ENCODE data around the gene SUCLG2. TPM values are rescaled to one million over a fixed set of nuclear protein-coding genes. Genes with fewer than 3 reads are reported as not detected.

Gene SUCLG2
- total RNA-seq, 1 donor from 2014 or later: 29.5 TPM

DNA sequence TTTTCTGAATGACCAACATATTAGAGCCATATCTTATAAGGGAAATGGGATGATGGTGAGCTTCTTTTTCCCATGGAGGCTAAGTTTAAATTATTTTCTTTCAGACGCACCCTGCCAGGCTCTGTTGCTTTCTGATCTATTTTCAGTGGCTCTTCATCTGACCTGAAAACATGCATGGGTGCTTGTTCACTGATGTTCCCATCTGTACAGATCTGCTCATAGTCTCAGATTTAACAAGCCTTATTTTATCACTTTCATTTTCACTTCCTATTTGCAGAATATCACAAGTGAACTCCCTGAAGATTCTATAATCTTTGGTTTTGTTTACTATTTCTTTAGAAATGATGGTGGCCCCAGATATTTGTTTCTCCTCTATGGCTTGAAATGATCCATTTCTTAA, 31.1 kb upstream of the SUCLG2 start:
- no peak for DNase-seq (ENCODE audit: extremely low spot score in 2 of 2)
- Histone ChIP-seq H3K27me3 (no peaks in the 10 kb centered on the region), H3K4me1 (no peaks in the 10 kb centered on the region), H3K36me3 (no peaks in the 10 kb centered on the region), H3K9me3 (no peaks in the 10 kb centered on the region), H3K27ac (no peak overlapping the region), H3K4me3 (no peak overlapping the region)
- intact Hi-C loops (cut with DNase I): no loop called here
- TF ChIP-seq, protein P1, sequence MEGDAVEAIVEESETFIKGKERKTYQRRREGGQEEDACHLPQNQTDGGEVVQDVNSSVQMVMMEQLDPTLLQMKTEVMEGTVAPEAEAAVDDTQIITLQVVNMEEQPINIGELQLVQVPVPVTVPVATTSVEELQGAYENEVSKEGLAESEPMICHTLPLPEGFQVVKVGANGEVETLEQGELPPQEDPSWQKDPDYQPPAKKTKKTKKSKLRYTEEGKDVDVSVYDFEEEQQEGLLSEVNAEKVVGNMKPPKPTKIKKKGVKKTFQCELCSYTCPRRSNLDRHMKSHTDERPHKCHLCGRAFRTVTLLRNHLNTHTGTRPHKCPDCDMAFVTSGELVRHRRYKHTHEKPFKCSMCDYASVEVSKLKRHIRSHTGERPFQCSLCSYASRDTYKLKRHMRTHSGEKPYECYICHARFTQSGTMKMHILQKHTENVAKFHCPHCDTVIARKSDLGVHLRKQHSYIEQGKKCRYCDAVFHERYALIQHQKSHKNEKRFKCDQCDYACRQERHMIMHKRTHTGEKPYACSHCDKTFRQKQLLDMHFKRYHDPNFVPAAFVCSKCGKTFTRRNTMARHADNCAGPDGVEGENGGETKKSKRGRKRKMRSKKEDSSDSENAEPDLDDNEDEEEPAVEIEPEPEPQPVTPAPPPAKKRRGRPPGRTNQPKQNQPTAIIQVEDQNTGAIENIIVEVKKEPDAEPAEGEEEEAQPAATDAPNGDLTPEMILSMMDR (IDR thresholded peaks at IDR 0.05): no peak
- TF ChIP-seq POLR2A (IDR thresholded peaks at IDR 0.05) (no peak), POLR2AphosphoS5 (IDR thresholded peaks at IDR 0.05; ENCODE audit: insufficient read depth in 1 of 2, low read depth in 1 of 2) (no peak)

DNA sequence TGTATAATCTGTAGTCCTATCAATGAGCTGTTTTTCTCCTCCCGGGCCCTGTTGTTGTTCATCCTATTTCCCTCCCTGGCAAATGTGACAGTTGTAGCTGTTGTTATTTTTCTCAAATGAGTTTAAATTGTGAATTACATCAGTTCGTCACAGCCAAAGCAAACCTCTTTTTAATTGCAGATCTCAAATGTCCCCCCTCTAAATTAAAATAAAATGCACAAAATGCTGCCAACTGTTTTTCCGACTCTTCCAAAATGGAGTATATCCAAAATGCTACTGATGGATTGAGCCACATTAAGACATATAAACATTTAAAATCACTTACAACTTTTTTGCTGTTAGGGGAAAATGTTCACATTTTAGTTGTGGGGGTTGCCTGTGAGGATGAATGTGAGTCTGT, 29.8 kb upstream of the SUCLG2 start:
- intact Hi-C loops (cut with DNase I): no loop called here
- Histone ChIP-seq H3K27me3 (no peaks in the 10 kb centered on the region), H3K36me3 (no peaks in the 10 kb centered on the region), H3K4me1 (no peaks in the 10 kb centered on the region), H3K9me3 (no peaks in the 10 kb centered on the region), H3K4me3 (no peak overlapping the region), H3K27ac (no peak overlapping the region)
- TF ChIP-seq POLR2AphosphoS5 (IDR thresholded peaks at IDR 0.05; ENCODE audit: insufficient read depth in 1 of 2, low read depth in 1 of 2): no peak
- no peak for TF ChIP-seq POLR2A (IDR thresholded peaks at IDR 0.05)
- TF ChIP-seq, protein P1 (IDR thresholded peaks at IDR 0.05): no peak
- DNase-seq (ENCODE audit: extremely low spot score in 2 of 2): no peak

DNA sequence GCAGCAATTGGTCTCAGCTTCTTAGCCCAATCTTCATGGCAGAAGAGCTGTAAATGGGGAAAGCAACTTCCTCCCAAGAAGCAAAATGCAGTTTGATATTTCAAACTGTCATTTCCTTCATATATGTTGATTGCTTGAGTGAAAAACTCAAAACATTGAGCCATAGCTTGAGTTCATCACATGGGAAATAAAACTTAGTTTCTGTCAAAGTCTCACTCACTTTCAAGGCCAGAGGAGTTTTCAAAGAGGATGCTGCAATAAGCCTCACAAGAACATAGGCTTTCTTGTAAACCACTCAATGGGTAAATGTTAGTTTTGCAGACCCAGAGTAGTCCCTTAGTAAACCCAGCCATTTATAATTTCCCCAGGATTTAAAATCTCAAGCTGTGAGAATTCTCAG, 29.1 kb upstream of the SUCLG2 start:
- no peak for TF ChIP-seq POLR2AphosphoS5 (IDR thresholded peaks at IDR 0.05; ENCODE audit: insufficient read depth in 1 of 2, low read depth in 1 of 2)
- no peak for TF ChIP-seq POLR2A (IDR thresholded peaks at IDR 0.05)
- TF ChIP-seq, protein P1 (IDR thresholded peaks at IDR 0.05): no peak
- intact Hi-C loops (cut with DNase I): no loop called here
- Histone ChIP-seq H3K9me3 (no peaks in the 10 kb centered on the region), H3K4me1 (no peaks in the 10 kb centered on the region), H3K27ac (no peak overlapping the region), H3K27me3 (no peaks in the 10 kb centered on the region), H3K4me3 (no peak overlapping the region), H3K36me3 (no peaks in the 10 kb centered on the region)
- DNase-seq (ENCODE audit: extremely low spot score in 2 of 2): no peak

DNA sequence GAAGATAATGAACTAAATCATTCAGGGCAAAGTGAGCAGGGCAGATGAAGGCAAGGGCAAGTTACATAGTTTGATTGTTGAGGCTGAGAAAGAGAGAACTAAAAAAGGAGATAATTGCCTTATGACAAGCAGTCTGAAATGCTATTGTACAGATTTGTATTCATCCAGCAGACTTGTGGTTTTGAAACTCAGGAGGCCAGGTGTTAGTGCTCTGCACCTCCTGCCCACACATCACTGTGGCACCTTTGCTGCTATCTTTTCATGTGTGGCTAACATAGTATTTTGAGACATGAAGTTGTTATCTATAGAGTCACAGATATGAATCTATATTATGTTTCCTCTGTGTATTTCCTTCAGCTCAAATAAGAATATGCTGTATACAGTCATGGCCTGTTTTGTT, 24.3 kb upstream of the SUCLG2 start:
- TF ChIP-seq, protein P1 (IDR thresholded peaks at IDR 0.05): no peak
- TF ChIP-seq POLR2A (IDR thresholded peaks at IDR 0.05): no peak
- no peak for TF ChIP-seq POLR2AphosphoS5 (IDR thresholded peaks at IDR 0.05; ENCODE audit: insufficient read depth in 1 of 2, low read depth in 1 of 2)
- intact Hi-C loops (cut with DNase I): no loop called here
- H3K27me3 ChIP-seq: no peaks in the 10 kb centered on the region
- DNase-seq (ENCODE audit: extremely low spot score in 2 of 2): no peak
- H3K36me3 ChIP-seq: no peaks in the 10 kb centered on the region
- no peaks in the 10 kb centered on the region for H3K9me3 ChIP-seq
- H3K27ac ChIP-seq: no peak overlapping the region
- H3K4me1 ChIP-seq: no peaks in the 10 kb centered on the region
- no peak overlapping the region for H3K4me3 ChIP-seq

DNA sequence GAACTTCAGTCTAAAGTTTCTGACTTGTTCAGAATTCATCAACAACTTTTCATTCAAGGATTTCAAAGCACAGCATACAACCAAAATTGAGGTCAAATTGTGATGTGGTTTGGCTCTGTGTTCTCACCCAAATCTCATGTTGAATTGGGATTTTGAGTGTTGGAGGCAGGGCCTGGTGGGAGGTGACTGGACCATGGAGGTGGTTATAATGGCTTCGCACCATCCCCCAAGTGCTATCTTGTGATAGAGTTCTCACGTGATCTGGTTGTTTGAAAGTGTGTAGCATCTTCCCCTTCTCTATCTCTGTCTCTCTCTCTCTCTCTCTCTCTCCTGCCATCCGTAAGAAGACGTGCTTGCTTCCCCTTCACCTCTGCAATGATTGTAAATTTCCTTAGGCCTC, 19.6 kb upstream of the SUCLG2 start:
- Histone ChIP-seq H3K4me3 (no peak overlapping the region), H3K36me3 (no peaks in the 10 kb centered on the region), H3K4me1 (no peaks in the 10 kb centered on the region), H3K27me3 (no peaks in the 10 kb centered on the region), H3K9me3 (no peaks in the 10 kb centered on the region), H3K27ac (no peak overlapping the region)
- TF ChIP-seq, protein P1 (IDR thresholded peaks at IDR 0.05): no peak
- no peak for TF ChIP-seq POLR2A (IDR thresholded peaks at IDR 0.05)
- TF ChIP-seq POLR2AphosphoS5 (IDR thresholded peaks at IDR 0.05; ENCODE audit: insufficient read depth in 1 of 2, low read depth in 1 of 2): no peak
- DNase-seq (ENCODE audit: extremely low spot score in 2 of 2): no peak
- intact Hi-C loops (cut with DNase I): no loop called here
